A549 (cell line): Measurements from ENCODE around the gene PTPDC1. TPM values are rescaled to one million over a fixed set of nuclear protein-coding genes. Genes with fewer than 3 reads are reported as not detected.
"Not testable (repeated sequence)": the region's sequence is repeated elsewhere in the genome, so short reads cannot be mapped to it uniquely, and the experiment has no call there.

Experiments
- ATAC-seq, 2 experiments: fragments of 200-7000 bp in 1 of 2; fragments of >200 bp in 1 of 2; cut with Nextera tagmentation in 1 of 2; cut with Tn5 transposase in 1 of 2; 3 replicates each; pipeline versions ENCODE4 v1.8.0 to v1.9.1; 2018 to 2020; ENCODE audit warnings: mild to moderate bottlenecking in 1 of 2, moderate library complexity in 1 of 2
- CTCF ChIA-PET: fragments of 300-600 bp; sonication (Branson Sonifier 250); formaldehyde crosslinking; extraction: SDS; loops from one replicate; lab custom pipeline; 2021; ENCODE audit warnings: antibody characterized with exemption, inconsistent platforms; lab: Yijun Ruan, JAX
- POLR2A ChIA-PET: fragments of 350-600 bp; formaldehyde crosslinking; extraction: SDS; loops from one replicate; lab custom pipeline; 2021; ENCODE audit warnings: antibody characterized with exemption, inconsistent platforms; lab: Yijun Ruan, JAX
- DNase-seq, 2 experiments: peaks; one replicate each; pipeline versions ENCODE4 v3.0.0 to v3.0.0-alpha.2; 2011 to 2016; ENCODE audit warnings: low read depth in 1 of 2, low spot score in 1 of 2
- FAIRE-seq: peaks from 2 replicates; lab custom pipeline; 2011; peaks lifted over from hg19 to GRCh38; lab: Jason Lieb, UNC
- H3K27ac ChIP-seq, 2 experiments: fragments of >200 bp; sonication (Bioruptor Twin); formaldehyde crosslinking; 3 replicates each; pipeline ENCODE4 v1.5.1; 2016 to 2017
- H3K4me1 ChIP-seq: fragments of >200 bp; sonication (Bioruptor Twin); formaldehyde crosslinking; 3 replicates; pipeline ENCODE4 v1.6.1; 2016
- H3K4me2 ChIP-seq: fragments of >200 bp; sonication (Bioruptor Twin); formaldehyde crosslinking; 3 replicates; pipeline ENCODE4 v1.6.1; 2016
- H3K4me3 ChIP-seq: fragments of >200 bp; sonication (Bioruptor Twin); formaldehyde crosslinking; 3 replicates; pipeline ENCODE4 v1.5.1; 2016
- H3K9me3 ChIP-seq: fragments of >200 bp; sonication (Bioruptor Twin); formaldehyde crosslinking; 3 replicates; pipeline ENCODE4 v1.6.1; 2016
- CBX8 ChIP-seq: fragments of 200-600 bp; sonication (generic); IDR thresholded peaks from 2 replicates; pipeline ENCODE4 v1.6.1; 2016
- CHD4 ChIP-seq: fragments of 200-600 bp; sonication (generic); IDR thresholded peaks from 2 replicates; pipeline ENCODE4 v1.6.1; 2016; ENCODE audit warnings: antibody characterized with exemption, mild to moderate bottlenecking, borderline replicate concordance
- E2F6 ChIP-seq: IDR thresholded peaks from 2 replicates; pipeline ENCODE4 v1.6.1; 2012; ENCODE audit warnings: low read depth, borderline replicate concordance
- FOSB ChIP-seq: fragments of 250-450 bp; sonication (Bioruptor Pico); IDR thresholded peaks from 2 replicates; pipeline ENCODE4 v1.5.0; 2020; ENCODE audit warnings: mild to moderate bottlenecking, moderate library complexity
- HDAC2 ChIP-seq: fragments of 200-600 bp; sonication (generic); IDR thresholded peaks from 2 replicates; pipeline ENCODE4 v1.6.1; 2016
- HES2 ChIP-seq: fragments of >200 bp; sonication (Bioruptor Twin); formaldehyde crosslinking; IDR thresholded peaks from 2 replicates; pipeline ENCODE4 v1.6.1; 2016
- HMGXB4 ChIP-seq: fragments of 250-450 bp; sonication (Bioruptor Pico); IDR thresholded peaks from 2 replicates; pipeline ENCODE4 v1.5.0; 2021; ENCODE audit warnings: mild to moderate bottlenecking, moderate library complexity, borderline replicate concordance
- KDM1A ChIP-seq: fragments of 200-600 bp; sonication (generic); IDR thresholded peaks from 2 replicates; pipeline ENCODE4 v1.6.1; 2016; ENCODE audit warnings: low read depth, mild to moderate bottlenecking
- MAFK ChIP-seq: fragments of 450-650 bp; IDR thresholded peaks from 2 replicates; pipeline ENCODE4 v1.6.1; 2014; ENCODE audit not compliant: partially characterized antibody
- MAZ ChIP-seq: fragments of 150-350 bp; IDR thresholded peaks from 2 replicates; pipeline ENCODE4 v1.6.1; 2014; ENCODE audit warnings: antibody characterized with exemption, low read depth, low read length, borderline replicate concordance
- PHF8 ChIP-seq: fragments of 200-600 bp; sonication (generic); IDR thresholded peaks from 2 replicates; pipeline ENCODE4 v1.6.1; 2016; ENCODE audit warnings: low read depth, mild to moderate bottlenecking, antibody characterized with exemption, moderate library complexity, borderline replicate concordance
- RAD21 ChIP-seq, 2 experiments: fragments of >200 bp in 1 of 2; sonication (Bioruptor Twin) in 1 of 2; formaldehyde crosslinking in 1 of 2; IDR thresholded peaks in 1 of 2; conservative IDR thresholded peaks in 1 of 2; 2 replicates in 1 of 2; 3 replicates in 1 of 2; pipeline ENCODE4 v1.6.1; 2012 to 2018; ENCODE audit warnings: inconsistent platforms in 1 of 2
- RNF2 ChIP-seq: fragments of 200-600 bp; sonication (generic); IDR thresholded peaks from 2 replicates; pipeline ENCODE4 v1.6.1; 2016; ENCODE audit warnings: low read depth, mild to moderate bottlenecking, antibody characterized with exemption, moderate library complexity, borderline replicate concordance
- TP53 ChIP-seq: fragments of 250-450 bp; sonication (Bioruptor Pico); IDR thresholded peaks from 2 replicates; pipeline ENCODE4 v1.5.0; 2021; ENCODE audit warnings: mild to moderate bottlenecking, moderate library complexity
- ZFP36 ChIP-seq: fragments of 450-650 bp; IDR thresholded peaks from 2 replicates; pipeline ENCODE4 v1.6.1; 2014; ENCODE audit warnings: borderline replicate concordance; ENCODE audit not compliant: partially characterized antibody
- WGBS: methylation state at CpG from one replicate; pipeline ENCODE4 v1.1.6; 2017; ENCODE audit errors: missing lambda C conversion rate; 5-methylcytosine and 5-hydroxymethylcytosine counted together
- polyA plus RNA-seq, 4 experiments: library from polyadenylated mRNA; depleted of rRNA in 3 of 4; stranded (reverse); fragments of >200 nt; fragmentation: RNase III in 1 of 4; extraction: RNeasy Plus Mini Kit Qiagen cat#74134 plus additional on column Dnase treatment in 1 of 4; gene quantifications; 2 replicates in 3 of 4; 3 replicates in 1 of 4; pipeline ENCODE4 v1.2.3, GENCODE V29; 2011 to 2017

Gene PTPDC1
- polyA plus RNA-seq, 2 of the 4 experiments (the other 2 are of a cell fraction) = 3.8 to 16.9 TPM

- WGBS = 60% methylated on average over 3 of the region's 3 CpGs
Observed at GRCh38 chr9:94086486-94087345, 2.5 kb downstream of the PTPDC1 start.

GRCh38 chr9:94094219-94095145, 10.2 kb downstream of the PTPDC1 start:
- Histone ChIP-seq H3K27ac (peak overlapping the region; percentile 55 to 64; a peak in 5 of 6 replicates), H3K4me1 (peaks cover 12% of the 10 kb centered on the region; the same call in 2 of the 3 replicates), H3K4me3 (peak overlapping the region; percentile 32; the same call in 1 of the 3 replicates), H3K4me2 (peak overlapping the region; percentile 12; the same call in 2 of the 3 replicates)
- POLR2A ChIA-PET, H3K9me3 ChIP-seq, CTCF ChIA-PET, DNase-seq, ATAC-seq, FAIRE-seq: not testable (repeated sequence)
- whole genome bisulfite sequencing = 77% methylated on average over 24 of the region's 33 CpGs

More at GRCh38 chr9:94086486-94087345, 2.5 kb downstream of the PTPDC1 start:
- ATAC-seq = no peak
- H3K4me1 ChIP-seq = peaks cover 18% of the 10 kb centered on the region; the same call in 2 of the 3 replicates
- H3K9me3 ChIP-seq = no peaks in the 10 kb centered on the region
- no peak overlapping the region for H3K27ac ChIP-seq
- no peak overlapping the region for H3K4me3 ChIP-seq
- DNase-seq = no peak
- ChIA-PET POLR2A (no interaction called here), CTCF (interaction anchor here (1.3 to 1.7 kb wide), 3 partner anchors 11 to 22 kb away, joined by 4 read pairs; no protein-coding TSS in a partner anchor)
- no peak for TF ChIP-seq RNF2
- TF ChIP-seq E2F6 = no peak
- no peak for TF ChIP-seq ZFP36
- TF ChIP-seq PHF8 = no peak
- TF ChIP-seq CBX8 = no peak
- TF ChIP-seq MAZ = no peak
- no peak for FAIRE-seq
- no peak overlapping the region for H3K4me2 ChIP-seq

GRCh38 chr9:94096819-94097577, 12.7 kb downstream of the PTPDC1 start:
- 0 out of 6 replicates have a peak overlapping the region, but pooled peaks of 1 of the 2 experiments have one; percentile 11 for H3K27ac ChIP-seq
- ChIA-PET POLR2A (no interaction called here), CTCF (interaction anchor here (0.8 to 3.2 kb wide), 3 partner anchors 11 to 116 kb away, joined by 3 to 11 read pairs (median 4); no protein-coding TSS in a partner anchor)
- no peaks in the 10 kb centered on the region for H3K9me3 ChIP-seq
- TF ChIP-seq CHD4 (no peak), HES2 (no peak), MAFK (peak; percentile 44)
- WGBS = 90% methylated on average over 9 of the region's 9 CpGs
- H3K4me1 ChIP-seq = peaks cover 12% of the 10 kb centered on the region; the same call in 2 of the 3 replicates
- no peak overlapping the region for H3K4me3 ChIP-seq
- FAIRE-seq (no peak), ATAC-seq (no peak), DNase-seq (no peak)
- H3K4me2 ChIP-seq = no peak overlapping the region

GRCh38 chr9:94097788-94098414, 13.6 kb downstream of the PTPDC1 start:
- DNase-seq (peak in 1 of 2 experiments; percentile 13), ATAC-seq (peak; percentile 59 to 86; a peak in 5 of 6 replicates), FAIRE-seq (no peak)
- 65% methylated on average over 6 of the region's 6 CpGs for WGBS
- Histone ChIP-seq H3K4me3 (no peak overlapping the region), H3K27ac (peak overlapping the region in 1 of 2 experiments; percentile 47; a peak in 3 of 6 replicates), H3K9me3 (no peaks in the 10 kb centered on the region), H3K4me1 (peaks cover 12% of the 10 kb centered on the region; the same call in 2 of the 3 replicates), H3K4me2 (no peak overlapping the region)
- ChIA-PET CTCF (interaction anchor here (1.9 to 3.2 kb wide), 2 partner anchors 12 to 115 kb away, joined by 4 to 11 read pairs; no protein-coding TSS in a partner anchor), POLR2A (no interaction called here)
- no peak for TF ChIP-seq HMGXB4 (CRISPR knock-in tag)
- no peak for TF ChIP-seq FOSB (CRISPR knock-in tag)
- no peak for TF ChIP-seq RAD21 (conservative IDR thresholded peaks at IDR 0.05 in 1 of 2, IDR thresholded peaks at IDR 0.05 in 1 of 2)
- no peak for TF ChIP-seq TP53
- TF ChIP-seq KDM1A = no peak
- no peak for TF ChIP-seq HDAC2
- TF ChIP-seq ZFP36 = no peak
